Activated CD4-positive, alpha-beta T cell treated with anti-CD3 and anti-CD28 coated beads, Interleukin-2, amount 50 U/mL, for 16 hours (primary cell): ENCODE data around the gene TBC1D1.

Source experiments
- DNase-seq: peaks from one replicate; pipeline ENCODE4 v3.0.0-alpha.2; 2020

Gene TBC1D1, protein sequence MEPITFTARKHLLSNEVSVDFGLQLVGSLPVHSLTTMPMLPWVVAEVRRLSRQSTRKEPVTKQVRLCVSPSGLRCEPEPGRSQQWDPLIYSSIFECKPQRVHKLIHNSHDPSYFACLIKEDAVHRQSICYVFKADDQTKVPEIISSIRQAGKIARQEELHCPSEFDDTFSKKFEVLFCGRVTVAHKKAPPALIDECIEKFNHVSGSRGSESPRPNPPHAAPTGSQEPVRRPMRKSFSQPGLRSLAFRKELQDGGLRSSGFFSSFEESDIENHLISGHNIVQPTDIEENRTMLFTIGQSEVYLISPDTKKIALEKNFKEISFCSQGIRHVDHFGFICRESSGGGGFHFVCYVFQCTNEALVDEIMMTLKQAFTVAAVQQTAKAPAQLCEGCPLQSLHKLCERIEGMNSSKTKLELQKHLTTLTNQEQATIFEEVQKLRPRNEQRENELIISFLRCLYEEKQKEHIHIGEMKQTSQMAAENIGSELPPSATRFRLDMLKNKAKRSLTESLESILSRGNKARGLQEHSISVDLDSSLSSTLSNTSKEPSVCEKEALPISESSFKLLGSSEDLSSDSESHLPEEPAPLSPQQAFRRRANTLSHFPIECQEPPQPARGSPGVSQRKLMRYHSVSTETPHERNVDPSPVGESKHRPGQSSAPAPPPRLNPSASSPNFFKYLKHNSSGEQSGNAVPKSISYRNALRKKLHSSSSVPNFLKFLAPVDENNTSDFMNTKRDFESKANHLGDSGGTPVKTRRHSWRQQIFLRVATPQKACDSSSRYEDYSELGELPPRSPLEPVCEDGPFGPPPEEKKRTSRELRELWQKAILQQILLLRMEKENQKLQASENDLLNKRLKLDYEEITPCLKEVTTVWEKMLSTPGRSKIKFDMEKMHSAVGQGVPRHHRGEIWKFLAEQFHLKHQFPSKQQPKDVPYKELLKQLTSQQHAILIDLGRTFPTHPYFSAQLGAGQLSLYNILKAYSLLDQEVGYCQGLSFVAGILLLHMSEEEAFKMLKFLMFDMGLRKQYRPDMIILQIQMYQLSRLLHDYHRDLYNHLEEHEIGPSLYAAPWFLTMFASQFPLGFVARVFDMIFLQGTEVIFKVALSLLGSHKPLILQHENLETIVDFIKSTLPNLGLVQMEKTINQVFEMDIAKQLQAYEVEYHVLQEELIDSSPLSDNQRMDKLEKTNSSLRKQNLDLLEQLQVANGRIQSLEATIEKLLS (N-terminal part only)

DNA sequence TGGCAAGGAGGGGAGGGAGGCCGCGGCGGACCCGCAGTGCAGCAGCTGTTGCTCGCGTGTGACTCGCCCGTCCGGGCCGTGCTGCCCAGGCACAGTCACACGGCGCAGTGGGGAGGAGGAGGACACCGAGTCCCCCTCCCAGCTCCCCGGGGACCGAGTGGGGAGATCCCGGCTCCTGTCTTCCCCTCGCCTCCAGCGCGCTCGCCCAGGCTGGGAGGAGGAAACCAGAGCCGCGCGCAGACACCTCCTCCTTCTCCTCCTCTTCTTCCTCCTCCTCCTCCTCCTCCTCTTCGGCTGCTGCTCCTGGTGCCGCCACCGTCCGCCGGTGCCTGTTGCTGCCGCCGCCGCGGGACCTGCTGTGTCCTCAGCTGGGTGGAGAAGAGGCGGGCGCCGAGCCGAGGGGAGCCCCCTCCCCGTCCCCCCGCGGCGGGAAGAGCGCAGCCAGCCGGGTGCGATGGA is at the start of gene TBC1D1:
Gene TBC1D1 (plus strand): TSS at position 284 of the 459 bp plus-strand sequence. CDS start 11,012 bp downstream, outside the sequence.
- DNase-seq = peak; percentile 51

GRCh38 chr4:37844204-37844603 is 46.7 kb upstream of the TBC1D1 start:
- no peak for DNase-seq

- no peak for DNase-seq
Observed at GRCh38 chr4:37845201-37845600, 45.7 kb upstream of the TBC1D1 start.

- DNase-seq = no peak
Observed at GRCh38 chr4:37847311-37847884, 43.5 kb upstream of the TBC1D1 start.

- DNase-seq = no peak
Observed at GRCh38 chr4:37852376-37852775, 38.5 kb upstream of the TBC1D1 start.

GRCh38 chr4:37858112-37858511 is 32.8 kb upstream of the TBC1D1 start:
- no peak for DNase-seq

DNA sequence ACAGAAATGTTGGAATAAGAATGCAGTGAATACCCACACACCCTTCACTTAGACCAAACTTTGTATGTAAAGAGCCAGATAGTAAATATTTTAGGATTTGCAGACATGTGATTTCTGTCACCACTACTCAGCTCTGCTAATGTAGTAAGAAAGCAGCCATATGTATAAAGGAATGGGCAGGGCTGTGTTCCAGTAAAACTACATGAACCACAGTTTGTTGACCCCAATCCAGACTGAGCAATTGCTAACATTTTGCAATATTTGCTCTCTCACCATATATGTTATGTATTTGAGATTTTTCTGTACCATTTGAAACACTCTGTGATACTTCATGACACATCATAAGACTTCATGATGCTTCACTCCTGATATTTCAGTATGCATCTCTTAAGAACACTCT is 32.0 kb upstream of the TBC1D1 start:
- no peak for DNase-seq

DNA sequence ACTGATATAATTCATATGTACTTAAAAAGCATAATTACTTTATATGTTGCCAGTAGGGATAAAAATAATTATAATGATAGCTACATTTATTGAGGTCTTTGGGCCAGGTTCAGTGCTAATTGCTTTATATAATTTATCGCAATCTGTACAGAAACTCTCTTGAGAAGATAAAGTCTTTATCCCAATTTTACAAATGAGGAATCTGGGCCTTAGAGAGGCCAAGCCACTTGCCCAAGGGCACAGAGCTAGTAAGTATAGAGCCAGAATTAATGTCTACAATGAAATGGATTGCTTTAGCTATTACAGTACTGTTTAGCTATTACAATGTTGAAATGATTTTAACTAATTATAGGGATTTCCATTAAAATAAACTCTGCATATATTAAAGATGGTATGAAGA is 30.6 kb upstream of the TBC1D1 start:
- DNase-seq = no peak

DNA sequence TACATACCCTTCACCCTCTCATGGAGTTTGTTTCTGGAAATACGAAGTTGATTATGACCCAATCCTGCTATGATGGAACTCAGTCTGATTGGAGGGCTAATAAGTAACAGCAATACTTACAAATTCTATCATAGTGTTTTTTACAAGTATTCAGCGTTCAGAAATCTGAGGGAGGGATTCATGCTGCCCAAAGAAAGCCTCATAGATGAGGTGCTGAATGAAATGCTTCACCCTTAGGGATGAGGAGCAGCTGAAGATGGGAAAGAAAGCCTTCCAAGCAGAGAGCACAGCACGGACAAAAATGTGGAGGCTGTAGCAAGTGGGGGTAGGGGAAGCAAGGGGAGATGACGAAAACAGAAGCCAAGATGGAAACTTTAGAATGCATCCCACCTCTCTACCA is 27.9 kb upstream of the TBC1D1 start:
- no peak for DNase-seq

- no peak for DNase-seq
Observed at GRCh38 chr4:37864786-37865185, 26.1 kb upstream of the TBC1D1 start.

- DNase-seq = no peak
Observed at GRCh38 chr4:37865450-37865849, 25.4 kb upstream of the TBC1D1 start.

- no peak for DNase-seq
Observed at GRCh38 chr4:37867102-37867501, 23.8 kb upstream of the TBC1D1 start.

DNA sequence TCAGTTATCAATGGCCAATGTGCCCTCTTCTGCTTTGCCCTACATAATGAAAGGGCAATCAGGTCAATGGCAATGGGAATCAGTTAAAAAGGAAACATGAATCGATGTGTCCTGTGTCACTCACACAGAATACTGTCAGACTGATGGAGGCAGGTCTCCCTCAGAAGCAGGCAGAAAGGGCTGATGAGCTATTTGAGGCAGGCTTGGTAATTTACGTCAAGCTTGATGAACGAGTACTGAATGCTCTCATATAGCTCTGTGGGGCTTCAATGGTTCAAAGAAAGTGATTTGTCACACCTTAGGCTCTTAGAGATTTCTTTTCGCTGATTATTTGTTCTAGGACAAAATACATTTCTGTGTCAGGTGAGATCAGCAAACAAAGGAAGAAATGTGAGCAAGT is 22.6 kb upstream of the TBC1D1 start:
- no peak for DNase-seq

DNA sequence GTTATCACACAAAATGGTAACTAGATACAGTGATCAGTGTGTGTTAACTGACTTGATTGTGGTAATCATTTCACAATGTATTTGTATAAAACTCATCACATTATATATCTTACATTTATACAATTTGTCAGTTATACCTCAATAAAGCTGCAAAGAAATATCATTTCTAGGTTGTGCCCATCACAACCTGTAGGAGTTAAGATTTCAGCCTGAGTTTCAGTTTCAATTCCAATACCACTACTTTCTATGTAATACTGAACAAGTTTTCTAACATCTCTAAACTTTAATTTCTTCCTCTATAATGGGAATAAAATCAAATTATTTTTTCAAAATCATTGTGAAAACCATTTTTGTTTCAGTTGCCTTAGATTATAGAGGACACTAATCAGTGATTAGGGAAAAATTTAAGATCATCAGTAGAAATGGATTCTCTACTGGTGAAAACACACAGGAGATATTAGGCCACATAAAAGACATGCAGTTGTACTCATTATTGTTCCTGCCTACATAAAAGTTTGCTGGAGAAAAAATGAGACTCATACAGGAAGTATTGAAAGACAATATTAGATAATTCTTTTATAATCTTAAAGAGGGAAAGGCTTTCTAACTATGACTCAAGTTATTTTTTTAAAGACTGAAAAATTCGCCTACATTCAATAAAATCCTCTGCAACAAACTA is 18.4 kb upstream of the TBC1D1 start:
- DNase-seq = peak; percentile 8

DNA sequence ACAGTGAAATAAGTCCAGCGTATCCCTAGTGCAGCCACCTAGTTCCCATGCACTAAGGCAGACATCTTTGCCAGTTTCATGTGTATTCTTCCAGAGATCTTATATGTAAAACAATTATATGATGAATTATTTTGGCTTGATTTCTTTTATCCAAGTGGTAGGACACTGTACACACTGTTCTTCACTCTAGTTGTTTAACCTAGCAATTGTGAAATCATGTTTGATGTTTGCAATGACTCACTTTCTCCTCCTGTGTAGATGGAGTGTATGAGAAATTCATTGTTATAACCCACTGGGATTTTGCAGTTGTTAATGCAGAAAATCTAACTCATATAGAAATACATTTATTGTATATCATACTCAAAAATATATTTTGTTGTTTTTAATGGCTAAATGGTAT is 17.5 kb upstream of the TBC1D1 start:
- DNase-seq = peak; percentile 20

DNA sequence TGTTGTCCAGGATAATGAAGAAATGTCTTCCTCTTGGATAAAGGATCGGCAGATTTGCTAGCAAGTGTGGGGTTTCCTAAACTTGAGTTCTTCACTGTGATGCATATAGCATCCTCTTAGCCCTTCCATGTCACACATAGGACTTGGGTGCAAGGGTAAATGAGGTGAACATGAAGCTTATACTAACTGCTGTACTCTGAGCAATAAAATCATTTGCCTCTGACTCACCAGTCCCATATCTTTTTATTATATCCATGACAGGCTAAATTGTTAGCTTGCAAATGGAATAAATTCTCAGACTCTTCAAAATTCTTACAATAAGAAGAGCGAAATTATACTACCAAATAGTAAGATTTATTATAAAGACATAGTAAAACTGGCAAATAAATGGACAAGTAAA is 14.7 kb upstream of the TBC1D1 start:
- no peak for DNase-seq

GRCh38 chr4:37879365-37879764 is 11.5 kb upstream of the TBC1D1 start:
- DNase-seq = no peak

DNA sequence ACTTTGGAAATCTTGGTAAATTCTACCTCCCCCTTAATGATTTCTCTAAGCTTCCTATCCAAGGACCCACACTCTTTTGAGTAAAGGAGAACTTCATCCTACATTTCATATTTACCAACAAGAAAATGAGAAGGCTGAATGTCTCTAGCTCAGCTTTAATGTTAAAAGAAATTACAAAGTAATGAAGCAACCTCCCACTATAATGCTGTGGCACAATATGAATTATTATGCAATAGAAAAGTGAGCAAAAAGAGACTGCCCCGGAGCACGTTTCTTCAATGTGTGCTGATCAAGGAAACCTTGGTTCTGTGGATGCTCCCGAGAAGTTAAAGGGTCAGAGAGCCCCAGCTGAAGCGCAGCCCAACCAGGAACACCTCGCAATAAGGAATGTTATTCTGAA is 9.1 kb upstream of the TBC1D1 start:
- no peak for DNase-seq

DNA sequence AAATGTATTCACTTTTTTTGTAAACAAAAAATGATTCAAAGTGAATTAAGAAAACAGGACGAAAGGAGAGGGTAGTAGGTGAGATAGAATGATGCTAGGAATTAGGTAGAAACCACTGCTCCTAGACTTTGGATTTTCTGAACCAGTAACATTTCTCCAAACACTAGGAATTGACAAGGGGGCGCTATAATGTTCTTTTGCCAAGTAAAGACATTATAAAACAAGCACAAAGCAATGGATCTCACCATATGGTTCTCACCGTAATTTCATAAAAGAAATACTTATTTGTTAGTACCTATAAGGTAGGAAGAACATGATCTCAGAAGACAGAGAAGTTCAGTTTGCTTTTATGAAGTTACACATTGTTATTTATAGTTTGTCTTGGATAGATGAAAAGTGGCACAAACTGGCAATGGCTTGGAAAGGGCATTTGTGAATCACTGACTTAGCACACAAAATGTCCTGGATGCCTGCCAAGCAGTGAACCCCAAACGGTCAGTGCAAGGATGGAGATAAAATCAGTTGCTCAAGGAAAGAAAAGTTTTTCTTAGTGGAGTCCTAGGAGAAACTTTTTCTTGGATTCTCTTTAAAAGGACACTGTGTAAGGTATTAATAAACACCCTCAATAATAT is 8.1 kb upstream of the TBC1D1 start:
- no peak for DNase-seq

GRCh38 chr4:37884855-37885487 is 5.9 kb upstream of the TBC1D1 start:
- DNase-seq = no peak

DNA sequence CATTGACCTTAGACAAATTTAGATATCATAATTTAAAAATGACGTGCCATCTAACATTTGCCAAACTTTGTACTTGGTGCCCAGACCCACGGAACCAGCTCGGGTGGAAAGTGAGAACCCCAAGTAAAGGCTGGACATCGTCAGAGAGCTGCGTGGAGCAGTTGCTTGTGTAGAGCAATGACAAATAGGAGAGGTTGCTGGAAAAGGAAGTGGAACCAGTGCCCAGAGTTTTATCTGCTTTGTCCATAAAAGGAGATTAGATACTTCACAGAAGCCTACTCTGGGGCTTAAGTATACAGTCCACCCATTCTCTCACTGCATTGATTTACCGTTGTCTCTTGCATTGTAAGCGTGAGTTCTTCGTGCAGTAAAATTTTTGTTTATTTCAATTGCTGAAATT is 5.4 kb upstream of the TBC1D1 start:
- no peak for DNase-seq
